HepG2 (cell line): ENCODE data around the gene ZBTB46. TPM values are rescaled to one million over a fixed set of nuclear protein-coding genes. Genes with fewer than 3 reads are reported as not detected.

Experiments
- HINFP ChIP-seq: sonication (generic); formaldehyde crosslinking; IDR thresholded peaks from 2 replicates; pipeline ENCODE4 v1.4.0; 2020; ENCODE audit warnings: low read depth, mild to moderate bottlenecking, missing genetic modification reagents
- PBX3 ChIP-seq: sonication (generic); formaldehyde crosslinking; IDR thresholded peaks from 2 replicates; pipeline ENCODE4 v1.8.1; 2023; ENCODE audit warnings: missing genetic modification reagents, inconsistent platforms, borderline replicate concordance
- PHF8 ChIP-seq: sonication (generic); formaldehyde crosslinking; IDR thresholded peaks from 2 replicates; pipeline ENCODE4 v1.5.0; 2020; ENCODE audit warnings: missing genetic modification reagents
- TBX3 ChIP-seq: fragments of 450-650 bp; IDR thresholded peaks from 2 replicates; pipeline ENCODE4 v1.6.1; 2017; ENCODE audit warnings: antibody characterized with exemption, mild to moderate bottlenecking, inconsistent platforms, borderline replicate concordance
- TFDP2 ChIP-seq: sonication (generic); formaldehyde crosslinking; IDR thresholded peaks from 2 replicates; pipeline ENCODE4 v1.4.0; 2020; ENCODE audit warnings: missing genetic modification reagents
- ZBTB34 ChIP-seq: sonication (generic); formaldehyde crosslinking; IDR thresholded peaks from 2 replicates; pipeline ENCODE4 v1.8.0; 2022; ENCODE audit warnings: mild to moderate bottlenecking, missing genetic modification reagents
- ZBTB49 ChIP-seq: sonication (generic); formaldehyde crosslinking; IDR thresholded peaks from 2 replicates; pipeline ENCODE4 v1.4.0; 2020; ENCODE audit warnings: missing genetic modification reagents, borderline replicate concordance
- ZMYM3 ChIP-seq: sonication (generic); formaldehyde crosslinking; IDR thresholded peaks from 2 replicates; pipeline ENCODE4 v1.5.1; 2020; ENCODE audit warnings: mild to moderate bottlenecking, missing genetic modification reagents
- ZNF121 ChIP-seq: sonication (generic); formaldehyde crosslinking; IDR thresholded peaks from 2 replicates; pipeline ENCODE4 v1.5.0; 2020; ENCODE audit warnings: mild to moderate bottlenecking, missing genetic modification reagents
- ZNF609 ChIP-seq: sonication (generic); formaldehyde crosslinking; IDR thresholded peaks from 2 replicates; pipeline ENCODE4 v1.4.0; 2020; ENCODE audit warnings: mild to moderate bottlenecking, missing genetic modification reagents, borderline replicate concordance
- ZNF703 ChIP-seq: sonication (generic); formaldehyde crosslinking; IDR thresholded peaks from 2 replicates; pipeline ENCODE4 v1.5.1; 2020; ENCODE audit warnings: missing genetic modification reagents, mild to moderate bottlenecking, moderate library complexity, borderline replicate concordance
- ZNF710 ChIP-seq: sonication (generic); formaldehyde crosslinking; IDR thresholded peaks from 2 replicates; pipeline ENCODE4 v1.5.0; 2020; ENCODE audit warnings: mild to moderate bottlenecking, missing genetic modification reagents, borderline replicate concordance
- polyA plus RNA-seq, 8 experiments: library from polyadenylated mRNA; depleted of rRNA in 3 of 8; stranded (reverse) in 7 of 8; unstranded in 1 of 8; fragments of >200 nt; fragmentation: Illumina TruSeq in 4 of 8; extraction: Trizol in 4 of 8; gene quantifications; 2 replicates each; pipeline versions ENCODE4 v1.2.1 to v1.2.3, GENCODE V29; 2011 to 2016; ENCODE audit warnings: low read depth in 4 of 8, missing spikeins in 1 of 8, mixed read lengths in 1 of 8; ENCODE audit not compliant: insufficient read depth in 1 of 8
- total RNA-seq, 5 experiments: library from RNA; depleted of rRNA; stranded (reverse); fragments of >200 nt; fragmentation: Illumina TruSeq; extraction: Trizol; gene quantifications; 2 replicates each; pipeline ENCODE4 v1.2.3, GENCODE V29; 2016; ENCODE audit warnings: low read depth in 1 of 5

The ZBTB46 gene
- total and polyA plus RNA-seq, 2 of the 13 experiments (the other 11 are each of a cell fraction or from before 2014, with no cell fraction given), result 1.6 to 13.5 TPM

GRCh38 chr20:63864978-63865640 lies 34.0 kb upstream of the ZBTB46 start, which contains the start of gene TPD52L2 (continued):
- peak; percentile 11 for TF ChIP-seq ZNF609 (CRISPR knock-in tag)
- TF ChIP-seq TFDP2 (CRISPR knock-in tag), result peak; percentile 97
- TF ChIP-seq ZBTB49 (CRISPR knock-in tag), result no peak
- peak; percentile 72 for TF ChIP-seq ZNF121 (CRISPR knock-in tag)
- TF ChIP-seq ZNF703 (CRISPR knock-in tag), result peak; percentile 90; the same call in 1 of the 2 replicates
- TF ChIP-seq HINFP (CRISPR knock-in tag), result peak; percentile 94
- no peak; the same call in 1 of the 2 replicates for TF ChIP-seq ZMYM3 (CRISPR knock-in tag)
- TF ChIP-seq TBX3, result peak; percentile 68; the same call in 1 of the 2 replicates
- TF ChIP-seq ZNF710, result peak; percentile 85; the same call in 1 of the 2 replicates
- TF ChIP-seq PBX3 (CRISPR knock-in tag), result no peak
- TF ChIP-seq ZBTB34, result peak; percentile 83
- peak; percentile 98 for TF ChIP-seq PHF8 (CRISPR knock-in tag)
